Measurements from ENCODE around the gene KIF26B. TPM values are rescaled to one million over a fixed set of nuclear protein-coding genes. Genes with fewer than 3 reads are reported as not detected.

The KIF26B gene
- polyA plus RNA-seq, 4 donors = 29.7 to 44.6 (median 38.7) TPM

DNA sequence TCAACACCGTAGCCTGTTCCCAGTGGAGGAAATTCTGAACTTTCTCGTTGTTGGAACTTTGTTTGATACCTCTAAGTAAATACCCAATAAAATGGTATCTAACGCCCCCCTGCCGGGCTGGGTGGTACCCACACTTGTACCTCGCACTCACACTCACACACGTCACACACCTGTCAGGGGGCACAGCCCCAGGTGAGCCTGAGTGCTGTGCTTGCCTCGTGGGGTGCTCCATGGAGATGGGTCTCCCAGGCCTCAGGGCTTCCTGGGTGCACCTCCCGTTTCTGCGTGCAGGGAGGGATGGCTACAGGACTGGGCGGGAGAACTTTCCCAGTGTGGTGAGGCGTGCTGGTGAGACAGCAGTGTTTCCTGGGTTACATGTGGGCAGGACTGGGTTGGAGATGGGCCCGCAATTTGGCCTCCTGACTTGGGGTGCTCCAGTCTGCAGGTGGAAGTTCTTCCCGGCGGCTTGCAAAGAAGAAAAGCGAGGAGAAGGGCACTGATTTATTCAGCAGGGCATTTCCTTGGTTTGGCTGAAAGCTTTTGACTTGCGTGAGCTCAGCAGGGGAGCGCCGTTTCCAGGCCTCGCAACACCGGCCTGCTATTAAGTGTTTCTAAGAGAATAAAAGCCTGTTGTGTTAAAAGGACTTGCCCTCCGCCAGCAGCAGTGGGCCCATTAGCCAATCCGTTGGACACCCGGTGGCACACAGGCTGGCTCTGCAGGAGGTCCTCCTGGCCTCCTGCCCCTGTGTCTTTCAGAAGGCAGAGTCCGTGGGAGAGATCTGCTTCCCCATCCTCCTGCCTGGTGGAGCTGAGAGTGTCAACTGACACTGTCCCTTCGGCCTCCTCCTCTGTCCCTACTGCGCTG is 79.7 kb downstream of the KIF26B start:
- DNase-seq (ENCODE audit: low read depth in 4 of 4, low spot score in 2 of 4) = no peak

DNA sequence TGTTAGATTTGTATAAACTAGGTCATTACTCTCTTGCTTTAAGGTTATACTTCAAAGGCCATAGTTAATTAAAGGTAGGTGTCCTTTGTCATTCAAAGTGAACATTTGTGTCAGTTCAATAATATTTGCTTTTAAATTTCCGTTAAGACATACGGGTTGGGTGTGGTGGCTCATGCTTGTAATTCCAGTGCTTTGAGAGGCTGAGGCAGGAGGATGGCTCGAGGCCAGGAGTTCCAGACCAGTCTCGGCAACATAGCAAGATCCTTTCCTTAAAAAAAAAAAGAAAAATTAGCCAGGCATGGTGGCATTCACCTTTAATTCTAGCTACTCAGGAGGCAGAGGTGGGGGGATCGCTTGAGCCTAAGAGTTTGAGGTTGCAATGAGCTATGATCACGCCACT is 80.4 kb downstream of the KIF26B start:
- no peak for DNase-seq (ENCODE audit: low read depth in 4 of 4, low spot score in 2 of 4)

DNA sequence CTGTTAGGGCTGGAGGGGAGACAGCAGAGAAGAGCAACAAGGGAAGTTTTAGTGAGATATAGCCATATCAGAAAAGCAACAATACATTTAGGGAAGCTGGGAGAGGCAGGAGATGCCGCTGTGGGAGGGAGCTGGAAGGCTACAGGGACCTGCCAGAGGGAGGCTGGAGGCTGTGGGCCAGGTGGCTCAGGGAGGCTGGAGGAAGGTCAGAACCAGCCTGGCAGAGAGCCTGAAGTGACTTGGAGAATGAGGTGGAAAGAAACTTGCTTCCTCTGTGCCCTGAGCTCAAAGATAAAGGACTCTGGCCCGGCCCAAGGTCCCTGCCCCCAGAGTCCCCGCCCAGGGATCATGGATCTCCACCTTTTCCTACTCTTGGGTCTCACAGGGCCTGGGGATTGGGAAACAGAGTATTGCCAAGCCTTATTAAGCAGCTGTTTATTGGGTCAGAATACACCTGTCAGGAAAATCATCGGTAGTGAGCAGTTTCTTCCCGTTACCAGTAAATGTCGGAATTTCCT is 85.9 kb downstream of the KIF26B start:
- no peak for DNase-seq (ENCODE audit: low read depth in 4 of 4, low spot score in 2 of 4)

DNA sequence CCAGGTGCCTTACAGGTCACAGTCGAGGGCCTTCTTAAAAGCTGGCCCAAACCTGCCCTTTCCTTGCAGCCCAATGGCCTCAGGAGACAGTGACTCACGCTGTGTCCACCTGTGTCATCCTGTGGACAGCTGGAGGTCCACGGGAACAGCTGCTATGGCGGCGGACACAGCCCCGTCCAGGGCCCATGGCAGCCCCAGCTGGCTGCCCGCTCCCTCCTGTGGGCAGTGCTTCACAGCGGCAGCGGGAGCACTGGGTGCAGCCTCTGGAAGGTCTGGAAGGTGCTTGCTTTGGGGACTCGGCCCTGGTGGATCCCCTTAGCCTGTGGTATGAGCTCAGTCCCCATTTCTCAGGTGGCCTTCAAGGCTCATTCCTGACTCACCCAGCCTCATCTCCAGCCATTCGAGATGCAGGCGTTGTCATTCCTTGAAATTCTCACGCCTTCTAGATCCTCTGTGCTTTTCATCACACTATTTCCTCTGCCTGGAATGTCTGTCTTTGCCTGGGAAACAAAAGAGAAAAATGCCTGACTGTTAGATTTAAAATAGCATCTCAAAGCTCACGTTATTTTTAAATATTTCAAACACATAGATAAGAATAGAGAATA is 86.8 kb downstream of the KIF26B start:
- no peak for DNase-seq (ENCODE audit: low read depth in 4 of 4, low spot score in 2 of 4)

DNA sequence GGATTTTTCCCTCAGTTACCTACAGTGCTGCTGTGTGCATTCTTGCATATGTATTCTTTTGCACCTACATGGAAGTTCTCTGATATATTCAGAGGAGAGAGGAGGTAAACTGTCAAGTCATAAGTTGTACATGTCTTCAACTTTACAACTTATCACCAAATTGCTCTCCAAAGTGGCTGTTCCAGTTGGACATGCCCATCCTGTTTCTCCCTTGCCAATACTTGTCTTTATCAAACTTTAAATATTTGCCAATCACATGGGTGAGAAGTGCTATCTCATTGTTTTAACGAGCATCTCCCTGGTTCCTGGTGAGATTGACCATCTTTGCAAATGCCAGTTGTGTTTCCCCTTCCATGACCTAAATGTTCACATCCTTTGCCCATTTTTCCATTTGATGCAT is 88.2 kb downstream of the KIF26B start:
- no peak for DNase-seq (ENCODE audit: low read depth in 4 of 4, low spot score in 2 of 4)

DNA sequence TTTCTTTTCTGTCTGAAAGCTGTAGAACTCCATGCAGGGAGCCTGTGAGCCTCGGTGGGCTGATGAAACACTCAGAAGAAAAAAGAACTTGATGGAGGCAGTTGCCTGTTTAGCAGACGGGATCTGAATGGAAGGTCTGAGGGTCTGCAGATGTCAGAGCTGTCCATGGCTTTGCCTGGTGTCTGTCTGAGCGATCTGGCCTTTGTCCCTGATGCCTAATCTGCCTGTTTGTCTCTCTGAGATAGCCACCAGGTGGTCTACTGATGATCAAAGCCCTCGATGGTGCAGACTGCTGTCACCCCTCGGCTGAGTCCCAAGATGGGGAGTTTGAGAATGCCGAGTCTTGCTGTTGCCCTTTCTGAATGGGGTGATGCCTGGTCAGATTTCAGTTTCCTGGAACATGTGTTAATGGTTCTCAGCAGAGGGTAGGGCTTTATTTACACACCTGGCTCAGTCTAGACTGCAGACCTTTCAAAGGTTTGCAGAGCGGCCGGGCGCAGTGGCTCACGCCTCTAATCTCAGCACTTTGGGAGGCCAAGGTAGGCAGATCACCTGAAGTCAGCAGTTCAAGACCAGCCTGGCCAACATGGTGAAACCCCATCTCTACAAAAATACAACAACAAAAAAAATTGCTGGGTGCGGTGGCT is 90.4 kb downstream of the KIF26B start:
- no peak for DNase-seq (ENCODE audit: low read depth in 4 of 4, low spot score in 2 of 4)

DNA sequence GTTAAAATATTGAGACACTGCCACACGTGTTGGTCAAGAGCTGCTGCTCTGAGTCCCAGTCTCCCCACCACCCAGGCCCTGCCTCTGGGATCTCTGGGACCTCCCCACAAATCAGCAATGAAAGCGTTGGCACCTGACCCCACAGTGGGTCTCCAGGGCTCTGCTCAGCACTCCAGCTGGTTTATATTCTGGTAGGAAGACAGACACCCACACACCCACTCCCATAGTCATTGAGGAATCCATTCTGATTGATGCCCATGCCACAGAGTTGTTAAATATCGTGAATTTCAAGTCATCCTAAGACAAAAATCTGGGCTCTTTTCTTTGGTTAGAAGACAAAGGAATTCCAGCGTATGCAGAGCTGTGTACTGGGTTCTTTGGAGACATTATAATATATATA is 91.6 kb downstream of the KIF26B start:
- no peak for DNase-seq (ENCODE audit: low read depth in 4 of 4, low spot score in 2 of 4)

DNA sequence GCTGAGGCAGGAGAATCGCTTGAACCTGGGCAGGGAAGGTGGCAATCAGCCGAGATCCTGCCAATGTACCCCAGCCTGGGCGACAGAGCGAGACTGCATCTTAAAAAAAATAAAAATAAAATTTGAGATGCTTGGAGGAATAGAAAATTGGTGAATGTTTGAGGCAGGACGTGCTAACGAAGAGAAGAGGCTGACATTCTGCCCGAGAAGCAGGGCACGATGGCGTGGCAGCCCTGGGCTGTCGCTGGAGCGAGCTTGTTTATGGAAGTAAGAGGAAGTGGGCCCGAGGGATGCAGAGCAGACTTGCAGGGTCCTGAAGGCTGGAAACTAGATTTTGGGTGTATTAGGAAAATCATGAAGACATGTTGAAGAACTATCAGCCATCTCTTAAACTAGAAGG is 92.6 kb downstream of the KIF26B start:
- no peak for DNase-seq (ENCODE audit: low read depth in 4 of 4, low spot score in 2 of 4)

DNA sequence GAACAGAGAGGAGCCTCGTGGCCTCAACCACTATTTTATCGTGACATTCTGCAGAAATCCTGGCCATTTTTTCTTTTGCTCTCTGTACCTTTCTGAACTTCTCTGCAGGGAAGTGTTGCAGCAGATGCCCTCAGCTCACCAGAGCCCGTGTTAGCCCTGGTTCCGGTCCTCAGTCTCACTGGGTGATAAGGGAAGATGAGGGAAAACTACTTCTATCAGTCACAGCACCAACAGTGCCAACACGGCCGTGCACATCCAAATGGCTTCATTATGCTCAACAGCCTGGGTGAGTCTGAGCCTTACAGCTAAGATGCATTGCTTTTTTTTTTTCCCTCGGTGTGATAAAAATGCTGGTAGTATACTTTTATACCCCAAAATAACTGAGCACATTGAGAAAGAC is 93.0 kb downstream of the KIF26B start:
- no peak for DNase-seq (ENCODE audit: low read depth in 4 of 4, low spot score in 2 of 4)

DNA sequence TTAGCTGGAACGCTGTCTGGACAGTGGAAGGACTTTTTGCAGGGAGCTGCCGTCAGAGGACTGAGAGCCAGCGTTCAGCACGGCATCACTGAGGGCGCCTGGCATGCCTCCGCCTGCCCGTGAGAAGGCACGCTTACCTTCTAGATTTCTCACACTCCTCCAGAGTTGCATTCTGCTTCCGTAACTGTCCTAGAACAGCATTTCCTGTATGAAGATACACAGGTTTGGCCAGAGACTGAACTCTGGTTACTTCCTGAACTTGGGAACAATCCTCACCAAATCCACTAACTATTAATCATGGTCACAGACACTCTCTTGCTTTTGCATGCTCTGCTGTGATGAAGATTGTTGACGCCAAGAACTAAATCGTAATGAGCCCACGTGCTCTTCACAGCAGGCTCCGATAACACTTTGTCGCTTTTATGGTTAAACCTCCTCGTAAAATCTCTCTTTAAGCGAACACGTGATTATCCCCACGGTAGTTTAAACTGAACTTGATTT is 93.5 kb downstream of the KIF26B start:
- DNase-seq (ENCODE audit: low read depth in 4 of 4, low spot score in 2 of 4) = no peak

DNA sequence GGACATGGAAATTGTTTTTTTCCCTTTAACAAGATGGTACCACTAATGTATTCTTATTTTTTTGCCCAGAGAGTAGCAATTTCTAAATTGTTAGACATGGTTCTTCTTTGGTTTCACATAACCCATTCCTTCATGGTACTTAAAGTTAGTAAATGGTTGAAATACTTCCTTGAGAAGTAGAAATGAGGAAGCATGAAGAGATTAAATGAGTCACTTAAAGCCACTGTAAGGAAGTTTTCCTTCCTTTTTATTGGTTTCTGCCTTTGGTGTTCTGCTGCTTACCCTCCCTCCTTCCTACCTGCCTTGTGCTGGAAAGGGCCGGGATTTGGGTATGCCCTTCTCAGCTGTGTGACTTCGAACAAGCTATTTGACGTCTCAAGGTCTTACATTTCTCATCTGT is 101.0 kb downstream of the KIF26B start:
- no peak for DNase-seq (ENCODE audit: low read depth in 4 of 4, low spot score in 2 of 4)

DNA sequence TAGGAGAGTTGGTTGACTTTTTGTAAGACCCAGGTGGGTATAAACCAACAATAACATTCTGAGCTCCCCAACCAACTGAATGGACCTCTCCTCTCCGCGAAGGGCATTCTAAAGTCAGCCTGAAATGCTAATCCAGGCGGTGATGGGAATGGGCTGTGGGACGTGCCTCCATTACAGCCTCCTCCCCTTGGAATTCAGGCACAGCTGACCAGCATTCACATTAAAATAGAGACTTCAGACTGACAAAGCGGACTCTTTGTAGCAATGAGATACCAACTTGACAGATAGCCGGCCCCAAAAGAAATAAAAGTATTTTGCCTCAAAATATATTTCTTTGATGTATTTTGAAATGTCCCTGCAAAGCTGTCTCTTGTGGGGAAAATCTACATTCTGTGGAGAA is 101.7 kb downstream of the KIF26B start:
- DNase-seq (ENCODE audit: low read depth in 4 of 4, low spot score in 2 of 4) = no peak

DNA sequence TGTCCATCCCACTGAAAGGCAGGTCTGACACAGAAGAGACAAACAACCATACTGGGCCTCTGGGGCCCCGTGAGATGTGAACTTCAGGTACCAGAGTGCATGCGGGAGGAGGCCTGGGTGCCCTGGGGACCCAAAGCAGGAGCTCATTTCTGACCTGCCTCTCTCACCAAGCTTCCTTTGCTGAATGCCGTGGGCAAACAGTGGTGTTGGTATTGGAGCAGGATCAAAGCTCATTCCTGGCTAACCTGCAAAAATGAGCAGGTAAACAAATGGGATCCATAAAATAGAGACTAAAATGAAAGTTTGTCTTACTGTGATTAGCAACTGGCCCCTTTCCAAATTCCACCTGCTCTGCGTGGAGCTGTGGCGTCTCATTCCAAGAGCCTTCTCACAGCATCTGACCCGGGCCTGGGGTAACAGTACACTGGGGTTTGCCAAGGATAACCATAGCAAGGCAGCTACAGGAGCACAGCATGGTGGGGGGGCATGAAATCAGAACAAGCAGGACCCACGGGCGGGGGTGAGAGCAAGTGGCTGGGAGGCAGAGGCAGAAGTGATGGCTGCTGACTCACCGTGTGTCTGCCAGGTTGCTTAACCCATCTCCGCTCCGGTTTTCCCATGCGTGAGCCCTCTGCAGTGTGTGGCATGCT is 103.6 kb downstream of the KIF26B start:
- DNase-seq (ENCODE audit: low read depth in 4 of 4, low spot score in 2 of 4) = no peak

DNA sequence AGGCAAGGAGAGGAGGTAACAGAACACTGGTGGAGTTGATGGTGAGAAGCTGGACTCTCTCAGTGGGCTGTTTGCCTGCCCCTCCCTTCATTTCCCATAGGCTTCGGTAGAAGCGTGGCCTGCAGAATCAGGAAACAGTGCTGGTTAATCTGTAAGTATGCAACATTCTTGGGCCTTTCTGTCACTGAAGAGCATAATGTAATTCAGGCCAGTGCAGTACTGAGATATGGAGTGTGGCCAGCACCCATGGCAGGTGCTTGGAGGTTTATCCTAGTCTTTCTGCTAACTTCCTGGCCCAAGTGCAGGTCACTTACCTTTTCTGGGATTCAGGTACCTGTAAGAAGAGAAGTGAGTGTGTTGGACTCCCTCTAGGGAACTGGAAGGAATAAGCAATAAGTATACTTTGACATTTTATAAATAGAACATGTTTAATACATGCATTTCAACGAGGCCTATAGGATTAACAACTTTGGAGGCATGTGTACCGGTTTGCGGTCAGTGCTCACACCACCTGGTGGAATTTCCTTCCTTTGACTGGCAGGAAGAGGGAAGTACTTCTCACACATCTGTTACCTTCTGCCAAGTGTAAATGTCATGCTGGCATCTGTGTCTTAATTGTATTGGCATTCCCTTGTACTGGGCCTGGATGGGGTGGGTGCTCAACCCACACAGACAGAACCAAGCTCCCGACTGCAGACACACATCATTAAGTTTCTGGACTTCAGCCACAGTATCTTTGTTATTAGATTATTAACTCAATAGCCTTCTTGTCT is 105.5 kb downstream of the KIF26B start:
- no peak for DNase-seq (ENCODE audit: low read depth in 4 of 4, low spot score in 2 of 4)

DNA sequence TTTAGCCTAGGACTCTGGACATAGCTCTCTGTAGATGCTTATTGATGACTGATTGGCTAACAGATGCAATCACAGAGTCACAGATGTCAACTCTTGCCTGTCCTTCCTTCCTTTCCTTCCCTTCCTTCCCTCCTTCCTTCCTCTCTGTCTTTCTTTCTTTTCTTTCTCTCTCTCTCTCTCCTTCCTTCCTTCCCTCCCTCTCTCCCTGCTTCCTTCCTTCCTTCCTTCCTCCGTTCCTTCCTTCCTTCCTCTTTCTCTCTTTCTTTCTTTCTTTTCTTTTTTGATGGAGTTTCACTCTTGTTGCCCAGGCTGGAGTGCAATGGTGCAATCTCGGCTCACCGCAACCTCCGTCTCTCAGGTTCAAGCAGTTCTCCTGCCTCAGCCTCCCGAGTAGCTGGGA is 106.1 kb downstream of the KIF26B start:
- no peak for DNase-seq (ENCODE audit: low read depth in 4 of 4, low spot score in 2 of 4)

DNA sequence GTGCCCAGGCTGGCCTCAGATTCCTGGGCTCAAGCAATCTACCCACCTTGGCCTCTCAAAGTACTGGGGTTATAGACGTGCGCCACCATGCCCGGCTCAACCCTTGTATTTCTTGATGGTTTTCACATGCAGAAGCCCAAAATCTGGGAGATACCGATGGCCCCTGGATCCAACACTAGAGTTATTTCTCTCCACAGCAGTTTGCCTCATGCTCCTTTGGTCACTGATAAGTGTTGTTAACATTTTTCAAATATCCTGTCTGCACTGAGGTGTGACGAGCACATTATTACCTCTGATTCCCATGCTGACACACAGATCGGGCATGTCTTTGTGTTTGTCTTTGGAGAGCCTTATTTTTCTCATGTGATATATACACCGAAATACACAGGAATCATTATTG is 107.0 kb downstream of the KIF26B start:
- DNase-seq (ENCODE audit: low read depth in 4 of 4, low spot score in 2 of 4) = peak in 1 of 4 donors; percentile 38

DNA sequence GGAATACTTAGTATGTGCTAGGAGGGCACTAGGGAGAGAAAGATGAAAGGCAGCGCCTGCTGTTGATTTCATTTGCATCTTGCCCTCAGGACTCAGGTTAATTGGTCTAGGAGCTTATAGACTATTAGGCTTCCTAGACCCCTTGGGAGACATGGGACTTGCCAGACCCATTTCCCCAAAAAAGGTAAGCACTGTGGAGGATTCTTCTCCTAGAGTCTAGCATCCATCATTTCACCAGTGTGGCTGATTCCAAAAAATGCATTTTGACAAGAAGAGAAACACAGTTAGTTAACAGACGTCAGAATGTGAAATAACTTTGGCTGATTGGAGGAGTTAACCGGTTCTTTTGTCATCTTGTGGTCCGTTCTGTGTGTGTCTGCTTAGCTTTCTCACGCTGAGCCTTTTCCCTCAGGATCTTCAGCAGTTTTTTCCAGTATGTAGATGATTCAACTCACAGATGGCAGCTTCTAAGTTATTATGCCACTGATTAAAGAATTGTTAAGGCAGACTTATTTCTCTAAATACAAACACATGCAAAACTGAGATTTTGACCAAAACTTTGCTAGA is 108.8 kb downstream of the KIF26B start:
- DNase-seq (ENCODE audit: low read depth in 4 of 4, low spot score in 2 of 4) = no peak

DNA sequence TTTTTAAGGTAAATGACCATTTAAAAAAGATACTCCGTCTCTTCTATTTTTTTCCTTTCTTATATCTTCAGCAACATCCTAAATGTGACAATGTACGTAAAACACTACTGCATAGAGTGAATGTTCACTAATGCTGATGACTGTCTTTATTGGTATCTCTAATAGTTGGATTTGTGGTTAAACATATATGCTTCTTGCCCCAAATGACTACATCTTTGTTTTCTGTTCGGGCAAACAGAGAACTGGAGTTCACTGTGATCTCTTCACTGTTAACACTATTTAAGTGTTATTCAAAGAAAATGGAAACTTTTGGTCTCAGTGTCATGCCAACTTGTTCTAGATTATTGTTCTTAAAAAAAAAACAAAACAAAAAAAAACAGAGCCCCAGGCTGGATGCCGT is 109.4 kb downstream of the KIF26B start:
- DNase-seq (ENCODE audit: low read depth in 4 of 4, low spot score in 2 of 4) = no peak

DNA sequence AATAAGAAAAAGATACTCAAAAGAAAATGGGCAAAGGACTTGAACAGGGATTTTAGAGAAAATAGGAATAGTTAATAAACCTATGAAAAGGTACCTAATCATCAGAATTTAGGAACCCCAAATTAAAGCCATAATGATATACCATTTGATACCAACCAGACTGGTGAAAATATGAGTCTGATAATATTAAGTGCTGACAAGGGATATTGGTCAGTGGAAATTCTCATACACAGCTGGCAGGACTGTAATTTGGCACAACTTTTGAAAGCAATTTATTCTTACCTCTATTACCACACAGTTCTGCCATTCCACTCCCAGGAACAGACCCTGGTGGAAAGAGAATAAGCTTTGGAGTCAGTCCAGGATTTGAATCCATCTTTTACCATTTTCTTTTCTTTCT is 111.3 kb downstream of the KIF26B start:
- no peak for DNase-seq (ENCODE audit: low read depth in 4 of 4, low spot score in 2 of 4)

DNA sequence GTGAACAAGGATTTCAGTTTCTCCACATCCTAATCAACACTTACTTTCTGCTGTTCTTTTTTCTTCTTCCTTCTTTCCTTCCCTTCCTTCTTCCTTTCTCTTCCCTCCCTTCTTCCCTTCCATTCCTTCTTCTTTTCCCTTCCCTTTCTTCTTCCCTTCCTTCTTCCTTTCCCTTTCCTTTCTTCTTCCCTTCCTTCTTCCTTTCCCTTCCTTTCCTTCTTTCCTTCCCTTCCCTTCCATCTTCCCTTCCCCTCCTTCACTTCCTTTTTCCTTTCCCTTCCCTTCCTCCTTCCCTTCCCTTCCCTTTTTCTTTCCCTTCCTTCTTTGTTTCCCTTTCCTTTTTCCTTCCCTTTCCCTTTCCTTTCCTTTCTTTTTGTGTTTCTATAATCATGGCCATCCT is 115.3 kb downstream of the KIF26B start:
- no peak for DNase-seq (ENCODE audit: low read depth in 4 of 4, low spot score in 2 of 4)

Measured in left renal cortex interstitium (tissue), 4 donors.